ENCODE measurements around the gene PRKACB. TPM values are rescaled to one million over a fixed set of nuclear protein-coding genes. Genes with fewer than 3 reads are reported as not detected.

PRKACB gene
- total and polyA plus RNA-seq, 2 of the 8 experiments (the other 6 are each of a cell fraction or from before 2014, with no cell fraction given), result 7.8 to 31.0 TPM

DNA sequence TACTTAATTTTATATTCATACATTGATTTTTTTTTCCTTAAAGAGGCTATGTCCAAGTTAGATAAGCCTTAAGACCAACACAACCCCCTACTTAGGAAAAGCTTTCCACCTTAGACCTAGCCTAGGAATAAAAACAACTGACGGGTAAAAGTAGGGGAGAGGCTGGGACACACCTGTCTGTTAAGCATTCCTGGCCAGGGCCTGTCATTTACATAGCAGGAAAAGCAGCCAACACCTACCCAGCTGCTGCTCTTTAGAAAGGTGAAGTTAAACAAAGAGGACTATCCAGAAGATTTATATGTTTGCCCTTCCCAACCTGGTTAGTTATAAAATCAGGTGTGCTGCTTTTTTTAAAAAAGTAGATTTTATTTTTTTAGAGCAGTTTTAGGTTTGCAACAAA, 128.3 kb downstream of the PRKACB start:
- Histone ChIP-seq H2BK20ac (ENCODE audit: low read length) (no peak overlapping the region), H2BK5ac (ENCODE audit: low read depth, low read length) (no peak overlapping the region), H4K91ac (replicated peaks; ENCODE audit: insufficient read length, low read length) (no peak overlapping the region), H4K20me1 (replicated peaks in 1 of 2; ENCODE audit: control insufficient read depth in 1 of 2, insufficient read depth in 2 of 2, low read length in 2 of 2) (no peaks in the 10 kb centered on the region), H3K27me3 (replicated peaks in 1 of 4; ENCODE audit: control insufficient read depth in 3 of 4, extremely low read depth in 1 of 4, insufficient read depth in 3 of 4, low read length in 3 of 4) (no peaks in the 10 kb centered on the region), H4K8ac (ENCODE audit: extremely low read depth, insufficient read depth, low read length) (no peak overlapping the region), H3K23ac (ENCODE audit: insufficient read length) (no peak overlapping the region), H2AK5ac (ENCODE audit: low read depth, low read length) (no peak overlapping the region), H3K4me3 (ENCODE audit: extremely low read depth in 1 of 4, insufficient read depth in 2 of 4, low read depth in 3 of 4, low read length in 4 of 4) (no peak overlapping the region), H2AFZ (ENCODE audit: low read length) (no peak overlapping the region), H3K9ac (replicated peaks in 1 of 4; ENCODE audit: extremely low read depth in 1 of 4, low read depth in 3 of 4, low read length in 3 of 4) (no peak overlapping the region), H2BK120ac (replicated peaks; ENCODE audit: low read depth, low read length) (no peak overlapping the region), H3K9me3 (ENCODE audit: insufficient read depth in 2 of 2, low read depth in 1 of 2, low read length in 1 of 2) (no peaks in the 10 kb centered on the region), H4K5ac (ENCODE audit: insufficient read length, low read depth, low read length) (no peak overlapping the region), H3K79me1 (ENCODE audit: low read depth, low read length) (no peaks in the 10 kb centered on the region), H3K27ac (ENCODE audit: low read depth, low read length) (no peak overlapping the region), H3K14ac (ENCODE audit: insufficient read length) (no peak overlapping the region), H2BK15ac (ENCODE audit: low read length) (no peak overlapping the region), H3K79me2 (ENCODE audit: control insufficient read depth in 1 of 2, insufficient read depth in 2 of 2, low read length in 2 of 2) (no peaks in the 10 kb centered on the region), H3K4me2 (ENCODE audit: insufficient read depth in 1 of 2, low read depth in 2 of 2, low read length in 2 of 2) (no peak overlapping the region), H3K4ac (replicated peaks; ENCODE audit: insufficient read length, low read depth, low read length) (no peak overlapping the region), H3K18ac (ENCODE audit: extremely low read depth, low read length) (no peak overlapping the region), H3K36me3 (ENCODE audit: control insufficient read depth in 2 of 4, insufficient read depth in 4 of 4, low read length in 3 of 4) (no peaks in the 10 kb centered on the region), H3K4me1 (replicated peaks in 1 of 4; ENCODE audit: control insufficient read depth in 3 of 4, insufficient read depth in 4 of 4, low read length in 3 of 4) (peaks cover 0 to 11% (median 2%) of the 10 kb centered on the region in 4 experiments; a peak in 3 of 7 replicates), H3K56ac (replicated peaks; ENCODE audit: insufficient read length, low read depth, low read length) (no peak overlapping the region), H3K23me2 (ENCODE audit: low read depth, low read length) (no peaks in the 10 kb centered on the region; the same call in 1 of the 2 replicates), H2BK12ac (ENCODE audit: low read depth, low read length) (no peak overlapping the region)
- ChIA-PET POLR2A (ENCODE audit: partially characterized antibody) (no interaction called here), CTCF (ENCODE audit: partially characterized antibody) (no interaction called here)
- FAIRE-seq (no peak), DNase-seq (ENCODE audit: low read depth in 1 of 2, low spot score in 2 of 2) (no peak)
- TF ChIP-seq TCF12 (IDR thresholded peaks at IDR 0.05; ENCODE audit: low read depth, low read length) (peak; percentile 80; the same call in 1 of the 2 replicates), KDM4A (IDR thresholded peaks at IDR 0.05; ENCODE audit: low read depth, low read length, severe bottlenecking) (no peak), CHD2 (IDR thresholded peaks at IDR 0.05; ENCODE audit: low read length) (no peak), SIN3A (conservative IDR thresholded peaks at IDR 0.05 in 1 of 2, IDR thresholded peaks at IDR 0.05 in 1 of 2; ENCODE audit: low read depth in 1 of 2, low read length in 2 of 2) (0 out of 4 replicates have a peak, but pooled peaks of 1 of the 2 experiments have one; percentile 37), TEAD4 (IDR thresholded peaks at IDR 0.05; ENCODE audit: low read depth, low read length) (peak; percentile 81), POLR2A (IDR thresholded peaks at IDR 0.05; ENCODE audit: control extremely low read depth in 1 of 2, low read depth in 2 of 2, low read length in 2 of 2) (no peak)
- 44% methylated on average over 1 of the region's 1 CpG; no CpG with 5 or more reads in 1 of the 2 experiments for WGBS, 2 experiments (ENCODE audit: extremely low coverage in 1 of 2, insufficient coverage in 1 of 2, insufficient read length in 1 of 2, insufficient replicate concordance in 2 of 2, low coverage in 1 of 2, low lambda C conversion rate in 2 of 2, missing lambda C conversion rate in 1 of 2)

Data from H1 (cell line).